Neural progenitor cell (in vitro differentiated cells): Measurements from ENCODE around the gene TMEM132E.

Experiments
- CTCF ChIP-seq: fragments of 200-600 bp; sonication (generic); IDR thresholded peaks from 2 replicates; pipeline ENCODE4 v1.5.1; 2017; ENCODE audit warnings: antibody characterized with exemption, mild to moderate bottlenecking
- EZH2 ChIP-seq: fragments of 200-600 bp; sonication (generic); IDR thresholded peaks from 2 replicates; pipeline ENCODE4 v1.6.1; 2017; ENCODE audit warnings: antibody characterized with exemption, mild to moderate bottlenecking, moderate library complexity
- EZH2phosphoT487 ChIP-seq: fragments of 200-600 bp; sonication (generic); IDR thresholded peaks from 2 replicates; pipeline ENCODE4 v1.6.1; 2017; ENCODE audit warnings: antibody characterized with exemption

DNA sequence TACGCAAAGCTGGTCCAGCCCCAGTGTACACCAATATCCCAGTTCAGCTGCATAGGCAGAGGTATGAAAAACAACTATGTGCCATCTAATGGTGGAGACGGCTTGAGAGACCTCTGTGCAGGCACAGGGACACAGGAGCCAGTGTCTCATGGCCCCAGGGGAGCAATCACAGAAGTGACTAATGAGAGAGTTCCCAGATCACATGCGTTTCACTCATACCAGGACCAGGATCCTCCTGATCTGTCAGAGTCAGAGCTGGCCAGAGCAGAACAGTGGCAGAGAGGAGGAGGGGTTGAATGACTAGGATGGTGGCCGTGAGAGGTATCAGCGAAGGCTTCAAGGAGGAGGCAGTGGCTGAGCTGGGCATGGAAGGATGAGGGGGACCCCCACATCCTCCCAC is 41.1 kb downstream of the TMEM132E start:
- no peak for TF ChIP-seq CTCF
- TF ChIP-seq EZH2phosphoT487 = no peak
- no peak for TF ChIP-seq EZH2
